Left renal pelvis (tissue), 4 donors: Measurements from ENCODE around the gene TMEM114. TPM values are rescaled to one million over a fixed set of nuclear protein-coding genes. Genes with fewer than 3 reads are reported as not detected.
A peak's percentile ranks its signal among the peaks of the same experiment; 100 is the strongest.

Experiments
- DNase-seq, 4 donors: peaks; one replicate each; pipeline ENCODE4 v3.0.0-alpha.2; 2013; ENCODE audit warnings: low read depth in 4 of 4, low spot score in 3 of 4
- polyA plus RNA-seq, 4 donors: library from polyadenylated mRNA; unstranded; fragments of 120-200 nt; gene quantifications; one replicate each; pipeline ENCODE4 v1.2.1, GENCODE V29; 2013; ENCODE audit not compliant: insufficient read length in 4 of 4

TMEM114 gene
- polyA plus RNA-seq, 4 donors = 0.29 TPM; not detected in 3

- DNase-seq = no peak
These were observed 38.7 kb downstream of the TMEM114 start for GRCh38 chr16:8551388-8552332.

- DNase-seq = no peak
These were observed 39.5 kb downstream of the TMEM114 start for GRCh38 chr16:8550728-8551387.

- DNase-seq = no peak
These were observed 40.4 kb downstream of the TMEM114 start for GRCh38 chr16:8549843-8550412.

- DNase-seq = no peak
These were observed 42.1 kb downstream of the TMEM114 start for GRCh38 chr16:8548166-8548565.

GRCh38 chr16:8547762-8548161, 42.5 kb downstream of the TMEM114 start:
- DNase-seq = no peak

GRCh38 chr16:8544406-8544805, 45.9 kb downstream of the TMEM114 start:
- DNase-seq = no peak

GRCh38 chr16:8543258-8543657, 47.1 kb downstream of the TMEM114 start:
- DNase-seq = no peak

GRCh38 chr16:8542393-8542792, 47.9 kb downstream of the TMEM114 start:
- DNase-seq = no peak

- no peak for DNase-seq
These were observed 48.4 kb downstream of the TMEM114 start for GRCh38 chr16:8541868-8542267.

- no peak for DNase-seq
These were observed 52.5 kb downstream of the TMEM114 start for GRCh38 chr16:8537691-8538342.

- no peak for DNase-seq
These were observed 56.8 kb downstream of the TMEM114 start for GRCh38 chr16:8533509-8533908.

- peak in 1 of 4 donors; percentile 5 for DNase-seq
These were observed 59.4 kb downstream of the TMEM114 start for GRCh38 chr16:8530752-8531384.

GRCh38 chr16:8528471-8528870, 61.8 kb downstream of the TMEM114 start:
- DNase-seq = no peak

GRCh38 chr16:8523932-8524331, 66.4 kb downstream of the TMEM114 start:
- DNase-seq = no peak

- DNase-seq = no peak
These were observed 67.6 kb downstream of the TMEM114 start for GRCh38 chr16:8522757-8523156.

- DNase-seq = no peak
These were observed 70.7 kb downstream of the TMEM114 start for GRCh38 chr16:8519643-8520042.
